H1 (cell line): ENCODE measurements around the gene ROGDI. TPM values are rescaled to one million over a fixed set of nuclear protein-coding genes. Genes with fewer than 3 reads are reported as not detected.

Source experiments
- CTCF ChIA-PET: fragments of 300-600 bp; sonication (Branson Sonifier 250); formaldehyde crosslinking; loops from one replicate; lab custom pipeline; 2021; ENCODE audit not compliant: partially characterized antibody; lab: Charles Lee
- POLR2A ChIA-PET: fragments of 300-600 bp; sonication (Branson Sonifier 250); formaldehyde crosslinking; loops from one replicate; lab custom pipeline; 2021; ENCODE audit warnings: inconsistent platforms; ENCODE audit not compliant: partially characterized antibody; lab: Charles Lee
- DNase-seq, 2 experiments: peaks; one replicate each; pipeline versions ENCODE4 v3.0.0 to v3.0.0-alpha.2; 2010 to 2022; ENCODE audit warnings: low spot score in 2 of 2, low read depth in 1 of 2, mixed read lengths in 1 of 2
- FAIRE-seq: peaks from 2 replicates; lab custom pipeline; 2011; peaks lifted over from hg19 to GRCh38; lab: Jason Lieb, UNC
- H2AFZ ChIP-seq: 2 replicates; pipeline ENCODE4 v1.8.1; 2012; ENCODE audit warnings: low read length, inconsistent platforms
- H2AK5ac ChIP-seq: 2 replicates; pipeline ENCODE4 v1.6.1; 2013; ENCODE audit warnings: low read depth, low read length
- H2BK120ac ChIP-seq: replicated peaks from 2 replicates; pipeline ENCODE3; 2013; ENCODE audit warnings: low read depth, low read length, inconsistent platforms
- H2BK12ac ChIP-seq: 2 replicates; pipeline ENCODE4 v1.6.1; 2013; ENCODE audit warnings: low read depth, low read length
- H2BK15ac ChIP-seq: 2 replicates; pipeline ENCODE4 v1.6.1; 2013; ENCODE audit warnings: low read length
- H2BK20ac ChIP-seq: 2 replicates; pipeline ENCODE4 v1.6.1; 2013; ENCODE audit warnings: low read length
- H2BK5ac ChIP-seq: 2 replicates; pipeline ENCODE4 v1.6.1; 2013; ENCODE audit warnings: low read depth, low read length
- H3K14ac ChIP-seq: 2 replicates; pipeline ENCODE4 v1.6.1; 2013; ENCODE audit warnings: inconsistent platforms; ENCODE audit not compliant: insufficient read length
- H3K18ac ChIP-seq: 2 replicates; pipeline ENCODE4 v1.6.1; 2013; ENCODE audit warnings: low read length; ENCODE audit errors: extremely low read depth
- H3K23ac ChIP-seq: 2 replicates; pipeline ENCODE4 v1.6.1; 2013; ENCODE audit warnings: inconsistent platforms; ENCODE audit not compliant: insufficient read length
- H3K23me2 ChIP-seq: 2 replicates; pipeline ENCODE4 v1.6.1; 2013; ENCODE audit warnings: low read depth, low read length
- H3K27ac ChIP-seq: 2 replicates; pipeline ENCODE4 v1.6.1; 2011; ENCODE audit warnings: low read depth, low read length, inconsistent platforms
- H3K27me3 ChIP-seq, 4 experiments: replicated peaks in 1 of 4; 1 replicate in 1 of 4; 2 replicates in 3 of 4; pipeline versions ENCODE4 v1.6.1 to v1.8.1; 2011 to 2013; ENCODE audit warnings: low read length in 3 of 4, mild to moderate bottlenecking in 3 of 4, inconsistent platforms in 2 of 4, mixed read lengths in 2 of 4, moderate library complexity in 1 of 4; ENCODE audit not compliant: control insufficient read depth in 3 of 4, insufficient read depth in 3 of 4; ENCODE audit errors: extremely low read depth in 1 of 4
- H3K36me3 ChIP-seq, 4 experiments: 2 replicates each; pipeline versions ENCODE4 v1.6.1 to v1.8.1; 2011 to 2013; ENCODE audit warnings: mild to moderate bottlenecking in 4 of 4, low read length in 3 of 4, moderate library complexity in 2 of 4, control low read depth in 1 of 4, inconsistent platforms in 1 of 4; ENCODE audit not compliant: insufficient read depth in 4 of 4, control insufficient read depth in 2 of 4
- H3K4ac ChIP-seq: replicated peaks from 2 replicates; pipeline ENCODE3; 2013; ENCODE audit warnings: low read length, low read depth, mixed read lengths, inconsistent platforms; ENCODE audit not compliant: insufficient read length
- H3K4me1 ChIP-seq, 4 experiments: replicated peaks in 1 of 4; 1 replicate in 1 of 4; 2 replicates in 3 of 4; pipeline versions ENCODE4 v1.6.1 to v1.8.1; 2011 to 2013; ENCODE audit warnings: low read length in 3 of 4, inconsistent platforms in 2 of 4, mixed read lengths in 1 of 4; ENCODE audit not compliant: insufficient read depth in 4 of 4, control insufficient read depth in 3 of 4
- H3K4me2 ChIP-seq, 2 experiments: 2 replicates each; pipeline versions ENCODE4 v1.6.1 to v1.8.1; 2011 to 2013; ENCODE audit warnings: low read depth in 2 of 2, low read length in 2 of 2, control low read depth in 1 of 2, inconsistent platforms in 1 of 2, mild to moderate bottlenecking in 1 of 2; ENCODE audit not compliant: insufficient read depth in 1 of 2
- H3K4me3 ChIP-seq, 4 experiments: fragments of 200-600, 300-600 bp in 1 of 4; sonication (generic), shearing (Covaris generic), sonication (Bioruptor Twin) in 1 of 4; 2 replicates each; pipeline versions ENCODE4 v1.5.1 to v1.8.1; 2011 to 2016; ENCODE audit warnings: low read length in 4 of 4, low read depth in 3 of 4, control low read depth in 2 of 4, inconsistent platforms in 2 of 4, mild to moderate bottlenecking in 2 of 4, mixed read lengths in 1 of 4, moderate library complexity in 1 of 4; ENCODE audit not compliant: insufficient read depth in 2 of 4; ENCODE audit errors: extremely low read depth in 1 of 4
- H3K56ac ChIP-seq: replicated peaks from 2 replicates; pipeline ENCODE3; 2013; ENCODE audit warnings: low read depth, mild to moderate bottlenecking, mixed read lengths, low read length, inconsistent platforms; ENCODE audit not compliant: insufficient read length
- H3K79me1 ChIP-seq: 2 replicates; pipeline ENCODE4 v1.6.1; 2013; ENCODE audit warnings: low read depth, low read length, control low read depth
- H3K79me2 ChIP-seq, 2 experiments: 2 replicates each; pipeline versions ENCODE4 v1.6.1 to v1.8.1; 2012 to 2013; ENCODE audit warnings: low read length in 2 of 2, mild to moderate bottlenecking in 2 of 2, inconsistent platforms in 1 of 2; ENCODE audit not compliant: insufficient read depth in 2 of 2, control insufficient read depth in 1 of 2
- H3K9ac ChIP-seq, 4 experiments: replicated peaks in 1 of 4; 1 replicate in 1 of 4; 2 replicates in 3 of 4; pipeline versions ENCODE4 v1.6.1 to v1.8.1; 2011 to 2013; ENCODE audit warnings: low read depth in 3 of 4, low read length in 3 of 4, control low read depth in 2 of 4, mild to moderate bottlenecking in 2 of 4, moderate library complexity in 2 of 4, inconsistent platforms in 1 of 4; ENCODE audit errors: extremely low read depth in 1 of 4
- H3K9me3 ChIP-seq, 2 experiments: 2 replicates each; pipeline versions ENCODE4 v1.6.1 to v1.8.1; 2012 to 2013; ENCODE audit warnings: mild to moderate bottlenecking in 2 of 2, moderate library complexity in 2 of 2, control low read depth in 1 of 2, inconsistent platforms in 1 of 2, low read depth in 1 of 2, low read length in 1 of 2, mixed read lengths in 1 of 2; ENCODE audit not compliant: insufficient read depth in 2 of 2
- H4K20me1 ChIP-seq, 2 experiments: replicated peaks in 1 of 2; 2 replicates each; pipeline versions ENCODE3 to v1.8.1; 2011 to 2013; ENCODE audit warnings: inconsistent platforms in 2 of 2, low read length in 2 of 2, mild to moderate bottlenecking in 1 of 2; ENCODE audit not compliant: insufficient read depth in 2 of 2, control insufficient read depth in 1 of 2
- H4K5ac ChIP-seq: 2 replicates; pipeline ENCODE4 v1.6.1; 2013; ENCODE audit warnings: low read length, low read depth, mixed read lengths, inconsistent platforms; ENCODE audit not compliant: insufficient read length
- H4K8ac ChIP-seq: 2 replicates; pipeline ENCODE4 v1.8.0; 2013; ENCODE audit warnings: mild to moderate bottlenecking, moderate library complexity, low read length, inconsistent platforms; ENCODE audit not compliant: insufficient read depth; ENCODE audit errors: extremely low read depth
- H4K91ac ChIP-seq: replicated peaks from 2 replicates; pipeline ENCODE3; 2013; ENCODE audit warnings: low read length, mixed read lengths, inconsistent platforms; ENCODE audit not compliant: insufficient read length
- ASH2L ChIP-seq: fragments of 200-600, 300-600 bp; sonication (generic); IDR thresholded peaks from one replicate; pipeline ENCODE4 v1.7.1; 2017; ENCODE audit warnings: low read length
- EGR1 ChIP-seq: IDR thresholded peaks from 2 replicates; pipeline ENCODE4 v1.6.1; 2011; ENCODE audit warnings: low read depth, low read length, borderline replicate concordance
- GABPA ChIP-seq: IDR thresholded peaks from 2 replicates; pipeline ENCODE4 v1.6.1; 2011; ENCODE audit warnings: mild to moderate bottlenecking, low read length, moderate library complexity, borderline replicate concordance; ENCODE audit not compliant: insufficient read depth
- PHF8 ChIP-seq: fragments of 200-600 bp; sonication (generic); conservative IDR thresholded peaks from 2 replicates; pipeline ENCODE4 v1.7.1; 2012; ENCODE audit warnings: low read depth, mild to moderate bottlenecking, inconsistent platforms, low read length, moderate library complexity
- POLR2A ChIP-seq, 2 experiments: IDR thresholded peaks; 1 replicate in 1 of 2; 2 replicates in 1 of 2; pipeline ENCODE4 v1.6.1; 2011; ENCODE audit warnings: low read depth in 2 of 2, low read length in 2 of 2, mild to moderate bottlenecking in 2 of 2; ENCODE audit errors: control extremely low read depth in 1 of 2
- POU5F1 ChIP-seq: IDR thresholded peaks from 2 replicates; pipeline ENCODE4 v1.6.1; 2011; ENCODE audit warnings: low read depth, mild to moderate bottlenecking, low read length, moderate library complexity
- RBBP5 ChIP-seq: IDR thresholded peaks from 2 replicates; pipeline ENCODE4 v1.7.1; 2012; ENCODE audit warnings: low read depth, mild to moderate bottlenecking, inconsistent platforms, low read length, moderate library complexity, borderline replicate concordance
- SP2 ChIP-seq: IDR thresholded peaks from 2 replicates; pipeline ENCODE4 v1.6.1; 2012; ENCODE audit warnings: mild to moderate bottlenecking, low read length, inconsistent platforms
- TAF1 ChIP-seq: IDR thresholded peaks from 2 replicates; pipeline ENCODE4 v1.6.1; 2011; ENCODE audit warnings: mild to moderate bottlenecking, low read depth, low read length
- TCF12 ChIP-seq: IDR thresholded peaks from 2 replicates; pipeline ENCODE4 v1.6.1; 2011; ENCODE audit warnings: low read depth, mild to moderate bottlenecking, low read length
- YY1 ChIP-seq: IDR thresholded peaks from 2 replicates; pipeline ENCODE4 v1.6.1; 2011; ENCODE audit warnings: low read depth, mild to moderate bottlenecking, low read length
- WGBS, 2 experiments: shearing (Covaris generic) in 1 of 2; methylation state at CpG; one replicate each; pipeline versions ENCODE4 v1.1.6 to v1.1.7; 2013 to 2015; ENCODE audit warnings: low lambda C conversion rate in 2 of 2, mixed read lengths in 2 of 2, inconsistent platforms in 1 of 2, low coverage in 1 of 2, missing lambda C conversion rate in 1 of 2; ENCODE audit not compliant: insufficient replicate concordance in 2 of 2, insufficient coverage in 1 of 2, insufficient read length in 1 of 2; ENCODE audit errors: extremely low coverage in 1 of 2, missing lambda C conversion rate in 1 of 2; 5-methylcytosine and 5-hydroxymethylcytosine counted together
- polyA plus RNA-seq, 7 experiments: library from polyadenylated mRNA; depleted of rRNA in 3 of 7; stranded (reverse) in 5 of 7; unstranded in 2 of 7; fragments of >200 nt in 5 of 7; fragments of 200-250 nt in 2 of 7; gene quantifications; 1 replicate in 5 of 7; 2 replicates in 1 of 7; 4 replicates in 1 of 7; pipeline versions ENCODE4 v1.2.1 to v1.2.3, GENCODE V29; 2011 to 2013; ENCODE audit warnings: missing spikeins in 2 of 7, mixed read lengths in 2 of 7
- total RNA-seq: library from RNA; stranded (reverse); fragmentation: NEBNext Ultra II Directional; extraction: Animal tissue kit (Norgen Biotek cat#: 25700); gene quantifications from 2 replicates; pipeline ENCODE4 v1.2.1, GENCODE V29; 2021
- TF ChIP-seq, protein P1 (sequence below): IDR thresholded peaks from 2 replicates; pipeline ENCODE4 v1.6.1; 2012; ENCODE audit warnings: inconsistent platforms

Gene ROGDI
- total and polyA plus RNA-seq, 2 of the 8 experiments (the other 6 are each of a cell fraction or from before 2014, with no cell fraction given), result 27.4 to 68.4 TPM

DNA sequence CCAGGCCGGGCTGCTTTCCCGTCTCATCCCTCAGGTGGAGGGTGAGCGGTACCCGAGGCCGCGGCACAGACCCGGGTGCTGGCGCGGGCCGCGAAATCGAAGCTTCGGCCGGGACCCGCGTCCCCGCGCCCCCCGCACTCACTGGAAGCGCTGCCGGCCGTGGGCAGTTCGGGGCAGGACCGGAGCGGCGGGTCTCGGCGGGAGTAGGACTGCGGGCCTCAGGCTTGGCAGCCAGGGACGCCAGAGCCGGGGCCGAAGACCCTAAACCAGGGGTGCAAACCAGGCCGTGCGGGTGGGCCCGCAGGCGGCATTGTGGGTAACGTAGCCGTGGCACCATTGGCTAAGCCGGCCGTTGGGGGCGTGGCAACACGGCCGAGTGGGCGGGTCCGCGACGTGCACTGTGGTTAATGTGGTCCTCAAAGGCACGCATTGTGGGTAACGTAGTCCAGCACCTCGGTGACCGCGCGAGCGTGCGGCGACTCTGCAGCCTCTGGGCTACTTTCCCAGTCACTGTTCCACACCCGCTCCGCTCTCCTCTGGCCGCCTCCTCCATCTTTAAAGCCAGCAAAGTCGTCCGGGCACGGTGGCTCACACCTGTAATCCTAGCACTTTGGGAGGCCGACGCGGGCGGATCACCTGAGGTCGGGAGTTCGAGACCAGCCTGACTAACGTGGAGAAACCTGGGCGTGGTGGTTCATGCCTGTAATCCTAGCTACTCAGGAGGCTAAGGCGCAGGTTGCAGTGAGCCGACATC lies 35.4 kb downstream of the ROGDI start, which contains the start of gene ZNF500:
Gene ZNF500, minus strand, starts transcription at position 288 of the 754 bp plus-strand sequence. CDS start 1,184 bp downstream, outside the sequence.
- Histone ChIP-seq H2AK5ac (no peak within 1 kb of the TSS), H3K18ac (no peak within 1 kb of the TSS), H3K9me3 (no peaks in the 10 kb centered on the region), H4K91ac (no peak within 1 kb of the TSS), H3K4me1 (peaks cover 0 to 3% (median 1%) of the 10 kb centered on the region in 4 experiments; a peak in 2 of 7 replicates), H4K5ac (peak within 1 kb of the TSS; percentile 51), H2BK15ac (no peak within 1 kb of the TSS), H3K36me3 (peaks cover 3 to 5% (median 4%) of the 10 kb centered on the region in 4 experiments; a peak in 6 of 8 replicates), H3K4me3 (peak within 1 kb of the TSS; percentile 75 to 99 (median 86)), H2BK20ac (no peak within 1 kb of the TSS), H3K79me2 (peaks cover 0 to 15% of the 10 kb centered on the region in 2 experiments; a peak in 2 of 4 replicates), H2BK12ac (peak within 1 kb of the TSS; percentile 75; the same call in 1 of the 2 replicates), H3K27me3 (no peaks in the 10 kb centered on the region), H2BK120ac (no peak within 1 kb of the TSS), H3K9ac (peak within 1 kb of the TSS; percentile 62 to 90 (median 81)), H3K79me1 (peaks cover 5% of the 10 kb centered on the region; the same call in 1 of the 2 replicates), H2BK5ac (peak within 1 kb of the TSS; percentile 68; the same call in 1 of the 2 replicates), H3K56ac (peak within 1 kb of the TSS; percentile 59), H3K4ac (no peak within 1 kb of the TSS), H4K8ac (peak within 1 kb of the TSS; percentile 91; the same call in 1 of the 2 replicates), H3K4me2 (peak within 1 kb of the TSS; percentile 68 to 85), H3K27ac (peak within 1 kb of the TSS; percentile 72; the same call in 1 of the 2 replicates), H4K20me1 (peaks cover 2 to 7% of the 10 kb centered on the region in 2 experiments), H2AFZ (no peak within 1 kb of the TSS), H3K23me2 (peaks cover 13% of the 10 kb centered on the region), H3K14ac (no peak within 1 kb of the TSS), H3K23ac (no peak within 1 kb of the TSS)
- WGBS, 2 experiments, result 7% methylated on average over 60 of the region's 72 CpGs; no CpG with 5 or more reads in 1 of the 2 experiments
- peak; percentile 81 for FAIRE-seq
- DNase-seq, result peak; percentile 91 to 100
- ChIA-PET POLR2A (interaction anchor here (0.7 to 2.0 kb wide), 11 partner anchors 11 to 176 kb away, joined by 3 to 8 read pairs (median 3); partner anchors contain the start of genes ANKS3, DNAAF8, NUDT16L1 and UBALD1), CTCF (interaction anchor here (0.7 to 1.2 kb wide), 2 partner anchors 32 to 408 kb away, joined by 3 read pairs; no protein-coding TSS in a partner anchor)
- peak; percentile 49 for TF ChIP-seq ASH2L
- no peak for TF ChIP-seq TCF12
- TF ChIP-seq PHF8, result peak; percentile 86
- peak; percentile 78 for TF ChIP-seq TAF1
- TF ChIP-seq EGR1, result peak; percentile 52; the same call in 1 of the 2 replicates
- TF ChIP-seq SP2, result no peak
- no peak for TF ChIP-seq POU5F1
- peak; percentile 66; the same call in 1 of the 2 replicates for TF ChIP-seq YY1
- TF ChIP-seq, protein P1, sequence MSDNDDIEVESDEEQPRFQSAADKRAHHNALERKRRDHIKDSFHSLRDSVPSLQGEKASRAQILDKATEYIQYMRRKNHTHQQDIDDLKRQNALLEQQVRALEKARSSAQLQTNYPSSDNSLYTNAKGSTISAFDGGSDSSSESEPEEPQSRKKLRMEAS, result peak; percentile 33; the same call in 1 of the 2 replicates
- no peak; the same call in 1 of the 2 replicates for TF ChIP-seq RBBP5
- peak in 1 of 2 experiments; percentile 72; a peak in 1 of 3 replicates for TF ChIP-seq POLR2A (IDR thresholded peaks at IDR 0.05; ENCODE audit: control extremely low read depth in 1 of 2, low read depth in 2 of 2, low read length in 2 of 2)
- no peak for TF ChIP-seq GABPA
